ENCODE data around the gene MEI1.

The MEI1 gene

DNA sequence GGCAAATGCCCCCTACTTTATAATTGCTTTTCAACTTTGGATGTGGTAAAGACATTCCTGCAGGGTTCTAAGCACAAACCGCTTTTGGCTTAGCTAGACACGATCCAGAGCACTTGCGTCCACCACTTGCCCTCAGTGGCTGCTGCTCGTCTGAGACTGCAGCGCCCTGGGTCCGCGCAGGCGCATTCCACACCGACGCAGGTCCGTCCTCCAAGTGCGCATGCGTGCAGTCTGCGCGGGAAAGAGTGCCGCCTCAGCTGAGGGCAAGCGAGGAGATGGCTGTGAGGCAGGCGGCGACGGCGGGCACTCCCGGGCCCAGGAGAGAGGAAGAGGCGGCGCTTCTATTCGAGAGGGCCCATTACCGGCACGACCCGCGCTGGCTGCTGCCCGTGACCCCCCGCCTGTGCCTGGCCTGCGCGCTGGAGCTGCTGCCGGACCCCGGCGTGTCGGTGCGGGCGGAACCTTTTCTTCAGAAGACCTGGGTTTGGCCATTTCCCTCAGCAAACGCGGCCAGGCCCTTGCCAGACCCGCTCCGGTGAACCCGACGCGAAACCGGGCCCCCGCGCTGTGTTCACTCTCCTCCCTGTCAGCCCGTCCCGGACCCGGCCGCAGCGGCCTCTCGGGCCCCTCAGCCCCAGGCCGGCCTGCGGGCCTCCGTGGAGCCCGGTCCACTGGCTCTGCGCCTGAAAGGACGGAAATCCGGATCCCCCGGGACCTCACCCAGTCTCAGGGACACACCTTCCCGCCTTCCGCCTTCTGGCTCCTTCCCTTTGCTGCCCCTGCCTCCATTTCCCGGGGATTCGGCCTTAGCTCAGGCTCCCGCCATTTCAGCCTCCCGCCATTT, at the start of gene MEI1:
Gene MEI1 (plus strand): TSS at position 240 of the 844 bp plus-strand sequence. CDS start 36 bp downstream, at position 276.
- H3K4me3 ChIP-seq (ENCODE audit: low read depth, low read length) = no peak within 1 kb of the TSS
- peak; percentile 50 for DNase-seq (ENCODE audit: low read depth, low spot score)
- in situ Hi-C loops (cut with HindIII; ENCODE audit: low sequenced_read_pairs) = no loop called here
- no peak for TF ChIP-seq CTCF (IDR thresholded peaks at IDR 0.05; ENCODE audit: low read depth, low read length)

DNA sequence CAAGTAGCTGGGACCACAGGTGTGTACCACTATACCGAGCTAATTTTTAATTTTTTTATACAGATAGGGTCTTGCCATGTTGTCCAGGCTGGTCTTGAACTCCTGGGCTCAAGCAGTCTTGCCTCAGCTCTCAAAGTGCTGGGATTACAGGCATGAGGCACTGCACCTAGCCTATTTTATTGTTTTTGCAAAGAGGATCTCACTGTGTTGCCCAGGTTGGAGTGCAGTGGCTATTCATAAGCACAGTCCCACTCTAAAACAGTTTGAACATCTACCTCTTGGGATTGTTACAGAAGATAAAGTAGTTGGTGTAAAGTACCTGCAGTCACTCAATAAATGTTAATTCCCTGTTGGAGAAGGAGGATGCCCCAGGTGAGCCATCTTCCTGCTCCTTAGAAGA, 49.1 kb upstream of the MEI1 start:
- DNase-seq (ENCODE audit: low read depth, low spot score) = no peak
- TF ChIP-seq CTCF (IDR thresholded peaks at IDR 0.05; ENCODE audit: low read depth, low read length) = no peak
- H3K4me3 ChIP-seq (ENCODE audit: low read depth, low read length) = no peak overlapping the region
- in situ Hi-C loops (cut with HindIII; ENCODE audit: low sequenced_read_pairs) = no loop called here

GRCh38 chr22:41650821-41651220, 48.5 kb upstream of the MEI1 start:
- no peak for TF ChIP-seq CTCF (IDR thresholded peaks at IDR 0.05; ENCODE audit: low read depth, low read length)
- no peak for DNase-seq (ENCODE audit: low read depth, low spot score)
- H3K4me3 ChIP-seq (ENCODE audit: low read depth, low read length) = no peak overlapping the region
- in situ Hi-C loops (cut with HindIII; ENCODE audit: low sequenced_read_pairs) = no loop called here

DNA sequence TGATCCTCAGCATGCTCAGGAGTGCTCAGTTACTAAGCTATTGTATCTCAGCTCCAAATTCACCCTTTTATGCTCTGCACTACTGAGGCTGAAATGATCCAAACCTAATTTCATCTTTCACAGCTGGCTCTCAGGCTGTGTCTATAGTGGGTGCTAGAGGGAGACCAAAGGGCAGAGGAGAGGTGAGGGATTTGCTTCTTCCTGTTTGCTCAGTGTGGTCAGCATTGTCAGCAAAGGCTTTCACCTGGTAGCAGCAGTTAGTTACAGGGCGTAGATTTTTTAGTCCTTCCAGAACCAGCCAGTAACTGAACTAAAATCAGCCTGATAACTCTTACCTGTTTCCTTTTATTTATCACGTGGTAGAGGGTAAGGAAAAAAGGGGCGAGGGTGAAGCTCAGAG, 45.0 kb upstream of the MEI1 start:
- no peak for DNase-seq (ENCODE audit: low read depth, low spot score)
- no peak for TF ChIP-seq CTCF (IDR thresholded peaks at IDR 0.05; ENCODE audit: low read depth, low read length)
- in situ Hi-C loops (cut with HindIII; ENCODE audit: low sequenced_read_pairs) = no loop called here
- no peak overlapping the region for H3K4me3 ChIP-seq (ENCODE audit: low read depth, low read length)

DNA sequence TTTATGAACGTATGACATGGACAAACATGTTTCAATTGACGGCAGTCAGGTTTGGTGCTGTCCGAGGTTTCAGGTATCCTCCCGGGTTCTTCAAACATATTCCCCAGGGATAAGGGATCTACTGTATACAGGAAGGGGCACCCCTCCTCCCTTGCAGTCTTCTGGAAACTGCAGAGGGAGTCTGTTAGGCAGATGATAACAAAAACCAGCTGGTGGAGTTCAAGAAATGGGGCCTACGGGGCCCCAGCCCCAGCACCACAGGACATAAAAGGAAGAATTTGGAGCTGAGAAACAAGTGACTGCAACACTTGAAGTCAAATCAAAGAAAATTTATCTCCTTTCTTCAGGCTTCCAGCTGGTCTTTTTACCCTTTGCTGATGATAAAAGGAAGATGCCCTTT, 42.7 kb upstream of the MEI1 start:
- no peak overlapping the region for H3K4me3 ChIP-seq (ENCODE audit: low read depth, low read length)
- no peak for TF ChIP-seq CTCF (IDR thresholded peaks at IDR 0.05; ENCODE audit: low read depth, low read length)
- in situ Hi-C loops (cut with HindIII; ENCODE audit: low sequenced_read_pairs) = no loop called here
- no peak for DNase-seq (ENCODE audit: low read depth, low spot score)

- TF ChIP-seq CTCF (IDR thresholded peaks at IDR 0.05; ENCODE audit: low read depth, low read length) = no peak
- in situ Hi-C loops (cut with HindIII; ENCODE audit: low sequenced_read_pairs) = no loop called here
- H3K4me3 ChIP-seq (ENCODE audit: low read depth, low read length) = no peak overlapping the region
- DNase-seq (ENCODE audit: low read depth, low spot score) = no peak
These were observed 41.6 kb upstream of the MEI1 start for GRCh38 chr22:41657709-41658108.
